ENCODE measurements around the gene ZNF555. TPM values are rescaled to one million over a fixed set of nuclear protein-coding genes. Genes with fewer than 3 reads are reported as not detected.
A peak's percentile ranks its signal among the peaks of the same experiment; 100 is the strongest.
"Not testable (repeated sequence)": the region's sequence is repeated elsewhere in the genome, so short reads cannot be mapped to it uniquely, and the experiment has no call there.

Gene ZNF555
- total RNA-seq, 1 experiment from 2014 or later, result 3.4 TPM

DNA sequence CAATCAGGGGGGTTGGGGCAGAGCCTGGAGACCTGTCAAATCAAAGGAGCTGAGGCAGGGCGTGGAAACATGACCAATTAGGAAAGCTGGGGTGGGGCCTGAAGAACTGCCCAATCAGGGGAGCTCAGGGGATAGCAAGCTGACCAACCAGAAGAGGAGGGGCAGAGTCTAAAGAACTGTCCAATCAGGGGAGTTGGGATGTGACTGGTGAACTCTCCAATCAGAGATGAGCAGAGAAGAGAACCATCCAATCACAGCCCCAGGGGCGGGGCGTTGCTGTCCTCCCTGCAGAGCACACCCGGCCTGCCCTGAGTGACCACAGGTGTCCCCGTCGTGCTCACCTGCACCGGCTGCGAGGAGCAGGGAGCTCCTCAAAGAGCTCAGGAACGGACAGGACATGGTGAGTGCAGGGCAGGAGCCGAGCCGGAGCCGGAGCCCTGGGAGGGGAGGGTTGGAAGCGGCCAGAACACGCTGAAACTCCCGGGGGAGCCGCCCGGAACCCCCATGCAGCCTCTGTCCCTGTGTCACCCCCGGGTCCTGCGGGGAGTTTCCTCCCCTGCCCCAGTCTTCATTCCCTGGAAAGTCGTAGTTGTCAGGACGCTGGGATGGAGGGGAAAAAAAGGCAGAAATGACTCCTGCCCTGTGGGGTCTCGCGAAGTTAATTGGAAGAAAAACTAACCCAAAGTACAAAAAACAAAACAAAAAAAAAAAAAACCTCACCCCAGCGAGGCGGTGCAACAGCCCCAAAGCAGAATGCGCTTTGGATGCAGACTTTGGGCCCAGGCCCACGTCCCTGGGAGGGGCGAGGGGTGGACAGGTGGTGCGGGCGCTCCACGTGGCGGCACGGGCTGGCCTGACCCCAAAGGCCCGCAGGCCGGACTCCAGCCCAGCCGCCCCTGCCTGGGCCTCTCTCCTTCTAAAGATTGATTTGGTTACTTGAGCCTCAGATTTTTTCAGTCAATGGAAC lies 26.0 kb downstream of the ZNF555 start, which contains the start of gene ZNF556:
Gene ZNF556, plus strand, starts transcription at position 311 of the 967 bp plus-strand sequence. Its CDS starts 87 bp downstream, at position 398.
- peak; percentile 69 for DNase-seq (ENCODE audit: low read depth)

DNA sequence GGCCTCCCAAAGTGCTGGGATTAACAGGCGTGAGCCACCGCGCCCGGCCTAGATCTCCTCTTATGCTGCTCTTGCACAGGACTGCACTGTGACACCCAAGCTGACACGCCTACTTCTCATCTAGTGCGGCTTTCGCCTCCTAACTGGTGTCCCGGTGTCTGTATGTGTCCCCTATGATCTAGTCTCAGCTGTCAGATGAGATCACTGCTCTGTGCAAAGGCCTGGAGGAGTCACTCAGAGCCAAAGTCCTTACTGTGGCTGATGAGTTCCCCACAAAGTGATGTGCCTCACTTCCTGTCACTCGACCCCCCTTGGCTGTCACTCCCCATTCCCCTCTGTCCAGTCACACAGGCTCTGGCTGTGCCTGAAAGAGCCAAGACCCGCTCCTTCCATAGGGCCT lies 28.3 kb downstream of the ZNF555 start:
- DNase-seq (ENCODE audit: low read depth), result peak; percentile 17

- not testable (repeated sequence) for DNase-seq (ENCODE audit: low read depth)
Measured at GRCh38 chr19:2872175-2872574, 30.9 kb downstream of the ZNF555 start.

GRCh38 chr19:2877398-2878331 lies 36.4 kb downstream of the ZNF555 start:
- no peak for DNase-seq (ENCODE audit: low read depth)

- DNase-seq (ENCODE audit: low read depth), result no peak
Measured at GRCh38 chr19:2883686-2884439, 42.6 kb downstream of the ZNF555 start.

- DNase-seq (ENCODE audit: low read depth), result no peak
Measured at GRCh38 chr19:2885736-2886135, 44.5 kb downstream of the ZNF555 start.

DNA sequence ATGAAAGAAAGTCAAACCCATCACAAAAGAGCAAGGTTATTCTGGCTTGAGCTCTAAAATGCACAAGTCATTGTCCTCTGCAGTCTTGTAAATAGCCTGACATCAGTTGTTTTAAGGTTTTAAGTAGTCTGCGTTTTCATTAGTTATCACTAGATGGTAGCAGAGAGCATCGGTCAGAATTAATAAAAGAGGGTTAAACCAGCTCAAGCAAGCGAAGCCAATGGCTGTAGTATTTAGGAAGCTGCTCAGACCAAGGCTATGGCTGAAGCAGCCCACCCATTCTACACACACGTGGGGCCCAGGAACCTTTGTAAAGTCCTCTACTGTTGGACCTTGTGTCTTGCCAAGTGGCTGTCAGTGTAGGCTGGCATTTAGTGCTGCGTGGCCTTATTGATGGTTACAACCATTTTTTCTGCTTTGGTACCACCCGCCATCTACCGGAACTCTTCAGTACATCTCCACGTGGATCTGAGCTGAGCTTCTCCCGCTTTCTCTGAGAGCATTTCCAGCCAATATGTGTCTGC lies 46.2 kb downstream of the ZNF555 start:
- peak; percentile 53 for DNase-seq (ENCODE audit: low read depth)

DNA sequence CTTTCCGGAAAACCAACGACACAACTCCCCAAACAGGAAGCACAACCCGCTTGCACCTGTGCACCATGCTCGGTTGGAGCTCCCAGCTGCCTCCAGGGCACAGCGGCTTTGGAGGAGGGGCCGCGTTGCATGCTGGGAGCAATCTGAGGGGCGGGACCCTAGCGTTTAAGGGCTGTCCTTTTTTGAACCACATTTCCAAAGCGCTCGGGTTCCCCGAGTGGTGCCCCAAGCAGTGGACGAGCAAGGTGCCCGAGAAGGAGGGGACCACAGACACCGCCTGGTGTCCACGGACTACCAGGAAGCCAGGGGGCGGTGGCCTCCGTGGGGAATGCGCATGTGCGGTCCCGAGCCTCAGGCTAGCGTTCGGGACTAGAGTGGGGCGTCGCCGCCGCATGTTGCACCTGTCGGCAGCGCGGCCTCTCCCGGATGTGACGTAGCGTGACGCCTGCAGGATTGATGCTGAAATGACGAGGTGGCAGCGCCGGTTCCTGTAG lies 47.5 kb downstream of the ZNF555 start:
- DNase-seq (ENCODE audit: low read depth), result no peak

GRCh38 chr19:2890531-2890930 lies 49.3 kb downstream of the ZNF555 start:
- not testable (repeated sequence) for DNase-seq (ENCODE audit: low read depth)

GRCh38 chr19:2896694-2897093 lies 55.4 kb downstream of the ZNF555 start:
- no peak for DNase-seq (ENCODE audit: low read depth)

DNA sequence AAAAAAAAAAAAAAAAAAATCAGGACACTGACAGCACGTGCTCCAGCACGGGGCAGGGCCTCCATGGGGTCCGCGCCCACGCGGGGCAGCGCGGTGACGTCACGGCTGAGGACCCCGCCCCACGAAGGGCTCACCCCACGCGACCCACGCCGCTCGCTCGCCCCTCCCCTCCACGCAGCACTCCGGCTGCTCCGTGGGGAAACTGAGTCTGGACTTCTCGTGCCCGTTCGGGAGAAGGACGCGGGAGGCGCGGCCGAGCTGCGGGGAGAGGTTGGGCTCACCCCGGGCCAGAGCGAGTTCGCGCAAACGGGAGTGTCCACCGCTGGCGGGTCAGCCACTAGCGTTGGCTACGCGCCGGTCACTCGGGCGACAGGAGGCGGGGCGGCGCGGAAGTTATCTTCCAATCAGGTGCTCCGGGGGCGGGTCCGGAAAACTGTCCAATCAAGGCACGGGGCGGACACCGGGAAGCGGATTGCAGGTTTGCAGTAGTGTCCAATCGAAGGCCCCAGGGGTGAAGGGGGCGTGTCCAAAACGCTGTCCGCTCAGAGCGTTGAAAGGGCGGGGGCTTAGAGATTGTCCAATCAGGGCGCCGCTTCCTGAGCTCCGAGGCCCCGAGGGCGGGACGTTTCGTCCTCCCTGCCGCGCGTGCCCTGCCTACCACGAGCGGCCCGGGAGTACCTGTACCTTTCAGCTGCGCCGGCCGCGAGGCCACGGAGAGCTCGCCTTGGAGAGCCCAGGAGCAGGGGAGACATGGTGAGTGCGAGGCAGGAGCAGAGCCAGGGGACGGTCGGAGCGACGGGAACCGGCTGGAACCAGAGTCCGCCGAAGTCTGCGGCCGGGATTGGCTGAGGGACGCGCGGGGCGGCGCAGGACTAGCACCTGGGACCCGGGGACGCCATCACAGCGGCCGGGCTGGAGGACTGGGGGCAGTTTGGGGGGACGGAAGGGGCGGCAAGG lies 59.3 kb downstream of the ZNF555 start, which contains the start of gene ZNF57:
Gene ZNF57, plus strand, starts transcription at position 633 of the 957 bp plus-strand sequence. Its CDS starts 118 bp downstream, at position 751.
- DNase-seq (ENCODE audit: low read depth), result peak; percentile 99

- DNase-seq (ENCODE audit: low read depth), result no peak
Measured at GRCh38 chr19:2902590-2903218, 61.4 kb downstream of the ZNF555 start.

DNA sequence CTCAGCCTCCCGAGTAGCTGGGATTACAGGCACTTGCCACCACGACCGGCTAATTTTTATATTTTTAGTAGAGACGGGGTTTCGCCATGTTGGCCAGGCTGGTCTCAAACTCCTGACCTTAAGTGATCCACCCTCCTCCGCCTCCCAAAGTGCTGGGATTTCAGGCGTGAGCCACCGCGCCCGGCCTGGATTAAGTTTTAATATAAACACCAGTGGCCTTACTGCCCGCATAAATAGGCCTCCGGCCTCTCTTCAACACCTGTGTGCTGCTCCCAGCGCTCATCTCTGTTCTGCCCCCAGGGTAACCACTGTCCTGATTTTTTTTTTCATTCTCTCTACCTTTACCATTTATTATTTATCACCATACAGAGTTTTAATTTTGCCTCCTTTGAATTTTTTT lies 62.1 kb downstream of the ZNF555 start:
- not testable (repeated sequence) for DNase-seq (ENCODE audit: low read depth)

DNA sequence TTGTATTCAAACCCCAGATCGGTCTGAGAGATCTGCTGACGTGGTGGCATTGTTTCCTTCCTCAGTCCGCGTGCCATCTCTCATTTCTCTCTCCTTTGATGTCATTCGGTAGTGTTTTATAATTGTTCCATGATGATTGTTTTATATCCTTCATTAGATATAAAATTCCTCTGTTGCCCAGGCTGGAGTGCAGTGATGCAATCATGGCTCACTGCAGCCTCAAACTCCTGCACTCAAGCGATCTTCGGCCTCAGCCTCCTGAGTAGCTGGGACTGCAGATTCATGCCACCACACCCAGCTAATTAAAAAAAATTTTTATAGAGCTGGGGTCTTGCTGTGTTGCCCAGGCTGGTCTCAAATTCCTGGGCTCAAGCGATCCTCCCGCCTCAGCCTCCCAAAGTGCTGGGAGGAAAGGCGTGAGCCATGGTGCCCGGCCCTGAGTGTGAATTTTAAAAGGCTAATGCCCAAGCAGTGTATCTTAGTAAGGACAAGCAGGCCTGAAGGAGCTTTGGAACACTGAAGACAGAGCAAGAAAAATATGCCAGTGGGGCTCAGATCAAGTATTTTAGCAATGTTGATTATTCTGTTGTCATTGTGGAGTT lies 64.7 kb downstream of the ZNF555 start:
- no peak for DNase-seq (ENCODE audit: low read depth)

DNA sequence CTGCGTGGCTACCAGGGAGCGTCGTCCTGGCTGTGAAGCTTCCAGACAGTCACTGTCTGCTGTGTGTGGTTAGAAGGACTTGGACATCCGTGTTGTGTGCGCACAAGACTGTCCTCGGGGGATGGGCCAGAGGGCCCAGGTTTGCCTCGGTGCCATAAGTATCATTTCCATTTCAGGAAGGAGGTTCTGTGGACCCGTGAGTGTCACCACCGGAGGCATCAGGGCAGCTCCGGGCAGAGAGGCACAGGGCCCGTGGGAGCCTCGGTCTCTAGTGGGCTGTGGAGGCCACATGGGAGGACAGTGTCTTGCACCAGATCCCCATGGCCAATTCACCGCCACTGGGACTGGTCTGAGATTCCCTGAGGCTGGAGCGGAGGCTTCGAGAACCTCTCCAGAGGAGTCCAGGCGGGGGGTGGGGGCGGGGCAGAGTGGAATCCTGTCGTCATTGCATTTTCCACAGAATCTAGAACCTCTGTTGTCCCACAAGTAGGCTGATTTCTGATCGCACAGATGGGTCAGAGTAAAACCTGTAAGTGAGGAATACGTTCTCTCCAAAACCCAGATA lies 65.4 kb downstream of the ZNF555 start:
- no peak for DNase-seq (ENCODE audit: low read depth)
